ENCODE results near the gene CCT7.

- TF ChIP-seq SPI1 (IDR thresholded peaks at IDR 0.05; ENCODE audit: borderline replicate concordance, low read depth) (no peak), GABPA (IDR thresholded peaks at IDR 0.05; ENCODE audit: low read depth) (no peak), POLR2AphosphoS5 (IDR thresholded peaks at IDR 0.05; ENCODE audit: low read depth) (no peak)
- TF ChIP-seq, protein P1, sequence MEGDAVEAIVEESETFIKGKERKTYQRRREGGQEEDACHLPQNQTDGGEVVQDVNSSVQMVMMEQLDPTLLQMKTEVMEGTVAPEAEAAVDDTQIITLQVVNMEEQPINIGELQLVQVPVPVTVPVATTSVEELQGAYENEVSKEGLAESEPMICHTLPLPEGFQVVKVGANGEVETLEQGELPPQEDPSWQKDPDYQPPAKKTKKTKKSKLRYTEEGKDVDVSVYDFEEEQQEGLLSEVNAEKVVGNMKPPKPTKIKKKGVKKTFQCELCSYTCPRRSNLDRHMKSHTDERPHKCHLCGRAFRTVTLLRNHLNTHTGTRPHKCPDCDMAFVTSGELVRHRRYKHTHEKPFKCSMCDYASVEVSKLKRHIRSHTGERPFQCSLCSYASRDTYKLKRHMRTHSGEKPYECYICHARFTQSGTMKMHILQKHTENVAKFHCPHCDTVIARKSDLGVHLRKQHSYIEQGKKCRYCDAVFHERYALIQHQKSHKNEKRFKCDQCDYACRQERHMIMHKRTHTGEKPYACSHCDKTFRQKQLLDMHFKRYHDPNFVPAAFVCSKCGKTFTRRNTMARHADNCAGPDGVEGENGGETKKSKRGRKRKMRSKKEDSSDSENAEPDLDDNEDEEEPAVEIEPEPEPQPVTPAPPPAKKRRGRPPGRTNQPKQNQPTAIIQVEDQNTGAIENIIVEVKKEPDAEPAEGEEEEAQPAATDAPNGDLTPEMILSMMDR (IDR thresholded peaks at IDR 0.05; ENCODE audit: insufficient read depth, low read length) = no peak
Measured at GRCh38 chr2:73289304-73289703, 55.2 kb downstream of the CCT7 start.

Measured in HL-60 (cell line).